Astrocyte of the cerebellum (primary cell): ENCODE results near the gene AQP3.
"Not testable (repeated sequence)": the region's sequence is repeated elsewhere in the genome, so short reads cannot be mapped to it uniquely, and the experiment has no call there.

Experiments
- DNase-seq: peaks from one replicate; pipeline ENCODE4 v3.0.0-alpha.2; 2011; ENCODE audit warnings: low read depth
- H3K4me3 ChIP-seq: 2 replicates; pipeline ENCODE4 v1.5.1; 2011; ENCODE audit warnings: mild to moderate bottlenecking, low read depth, low read length, moderate library complexity
- CTCF ChIP-seq: IDR thresholded peaks from 2 replicates; pipeline ENCODE4 v1.5.1; 2012; ENCODE audit warnings: low read length, low read depth, moderate library complexity, mild to moderate bottlenecking; ENCODE audit errors: missing control alignments
- in situ Hi-C: cut with HindIII; loops from 2 replicates; pipeline ENCODE4 v1.10.0; 2017; ENCODE audit warnings: low sequenced_read_pairs

AQP3 gene

DNA sequence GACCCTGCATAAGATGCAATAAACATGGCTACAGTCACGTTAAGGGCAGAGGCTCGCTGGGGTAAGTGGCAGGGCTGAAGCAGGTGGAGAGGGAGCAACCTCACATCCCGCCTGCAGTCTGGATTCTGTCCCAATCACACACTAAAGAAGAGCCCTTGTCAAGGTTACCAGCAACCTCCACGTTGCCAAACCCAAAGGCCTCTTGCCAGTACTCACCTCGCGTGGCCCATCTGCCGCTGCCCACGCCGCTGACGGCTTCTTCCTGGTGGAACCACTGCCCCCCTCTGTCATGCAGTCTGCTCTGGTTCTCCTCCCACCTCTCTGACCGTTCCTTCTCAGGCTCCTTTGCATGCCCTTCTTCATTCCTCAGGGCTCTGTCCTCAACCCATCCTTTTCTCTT is 53.8 kb downstream of the AQP3 start:
- H3K4me3 ChIP-seq: no peak overlapping the region
- no peak for TF ChIP-seq CTCF
- in situ Hi-C loops: no loop called here
- DNase-seq: no peak

DNA sequence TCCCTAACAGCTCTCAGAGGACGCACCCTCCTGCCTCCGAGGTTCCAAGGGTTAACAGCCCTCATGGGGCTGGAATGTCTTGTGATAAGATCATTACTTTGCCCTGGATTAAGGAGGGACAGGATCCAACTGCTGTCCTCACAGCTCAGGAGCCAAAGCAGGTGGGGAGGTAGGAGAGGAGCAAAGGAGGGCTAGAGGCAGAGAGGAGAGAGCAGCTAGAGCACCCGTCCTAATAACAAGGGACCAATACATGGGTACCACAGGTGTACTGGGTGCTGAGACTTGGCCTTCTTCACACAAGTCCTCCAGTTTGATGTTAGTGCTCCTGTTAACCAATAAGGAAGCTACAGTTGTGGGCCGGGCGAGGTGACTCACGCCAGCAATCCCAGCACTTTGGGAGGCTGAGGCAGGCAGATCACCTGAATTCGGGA is 54.8 kb downstream of the AQP3 start:
- in situ Hi-C loops, H3K4me3 ChIP-seq, DNase-seq: not testable (repeated sequence)
